Measurements from ENCODE around the gene MICAL2.

MICAL2 gene

DNA sequence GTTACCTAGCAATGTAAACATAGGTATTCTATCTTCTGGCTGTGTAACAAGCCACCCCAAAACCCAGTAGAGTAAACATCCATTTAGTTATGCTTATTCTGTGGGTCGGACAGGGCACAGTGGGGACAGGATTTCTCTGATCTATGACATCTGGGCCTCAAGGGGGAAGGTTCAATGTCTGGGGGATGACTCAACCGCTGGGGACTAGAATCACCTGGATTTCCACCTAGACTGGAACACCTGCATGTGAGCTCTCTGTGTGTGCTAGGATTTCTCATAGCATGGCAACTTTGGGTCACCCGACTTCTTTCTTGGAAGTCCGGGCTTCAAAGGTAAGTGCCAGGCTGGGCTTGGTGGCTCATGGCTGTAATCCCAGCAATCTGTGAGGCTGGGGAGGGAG is 36.5 kb upstream of the MICAL2 start:
- Histone ChIP-seq H3K4me1 (no peaks in the 10 kb centered on the region), H3K79me2 (no peaks in the 10 kb centered on the region), H2AFZ (no peak overlapping the region), H3K27ac (no peak overlapping the region), H3K4me2 (ENCODE audit: low read length) (no peak overlapping the region), H3K36me3 (ENCODE audit: control insufficient read depth, insufficient read depth, low read length) (no peaks in the 10 kb centered on the region), H3K4me3 (ENCODE audit: low read depth, low read length) (no peak overlapping the region), H3K27me3 (ENCODE audit: control insufficient read depth, insufficient read depth, low read length) (no peaks in the 10 kb centered on the region), H3K9ac (no peak overlapping the region), H3K9me3 (ENCODE audit: control insufficient read depth, low read length) (no peaks in the 10 kb centered on the region)
- TF ChIP-seq CTCF (IDR thresholded peaks at IDR 0.05): no peak

- H3K27ac ChIP-seq: no peak overlapping the region
- no peaks in the 10 kb centered on the region for H3K36me3 ChIP-seq (ENCODE audit: control insufficient read depth, insufficient read depth, low read length)
- no peak overlapping the region for H3K4me2 ChIP-seq (ENCODE audit: low read length)
- no peak for TF ChIP-seq CTCF (IDR thresholded peaks at IDR 0.05)
- no peak overlapping the region for H3K9ac ChIP-seq
- no peaks in the 10 kb centered on the region for H3K27me3 ChIP-seq (ENCODE audit: control insufficient read depth, insufficient read depth, low read length)
- H3K4me1 ChIP-seq: no peaks in the 10 kb centered on the region
- no peak overlapping the region for H2AFZ ChIP-seq
- no peak overlapping the region for H3K4me3 ChIP-seq (ENCODE audit: low read depth, low read length)
- no peaks in the 10 kb centered on the region for H3K79me2 ChIP-seq
- H3K9me3 ChIP-seq (ENCODE audit: control insufficient read depth, low read length): no peaks in the 10 kb centered on the region
Measured at GRCh38 chr11:12074529-12075195, 35.7 kb upstream of the MICAL2 start.

GRCh38 chr11:12075291-12075690 is 35.1 kb upstream of the MICAL2 start:
- H3K4me3 ChIP-seq (ENCODE audit: low read depth, low read length): no peak overlapping the region
- no peak overlapping the region for H3K4me2 ChIP-seq (ENCODE audit: low read length)
- H3K36me3 ChIP-seq (ENCODE audit: control insufficient read depth, insufficient read depth, low read length): no peaks in the 10 kb centered on the region
- no peak for TF ChIP-seq CTCF (IDR thresholded peaks at IDR 0.05)
- no peaks in the 10 kb centered on the region for H3K4me1 ChIP-seq
- no peaks in the 10 kb centered on the region for H3K79me2 ChIP-seq
- no peaks in the 10 kb centered on the region for H3K9me3 ChIP-seq (ENCODE audit: control insufficient read depth, low read length)
- H3K9ac ChIP-seq: no peak overlapping the region
- H2AFZ ChIP-seq: no peak overlapping the region
- H3K27ac ChIP-seq: no peak overlapping the region
- H3K27me3 ChIP-seq (ENCODE audit: control insufficient read depth, insufficient read depth, low read length): no peaks in the 10 kb centered on the region

- H3K4me1 ChIP-seq: no peaks in the 10 kb centered on the region
- TF ChIP-seq CTCF (IDR thresholded peaks at IDR 0.05): no peak
- no peaks in the 10 kb centered on the region for H3K27me3 ChIP-seq (ENCODE audit: control insufficient read depth, insufficient read depth, low read length)
- no peaks in the 10 kb centered on the region for H3K79me2 ChIP-seq
- H3K4me3 ChIP-seq (ENCODE audit: low read depth, low read length): no peak overlapping the region
- H3K27ac ChIP-seq: no peak overlapping the region
- no peak overlapping the region for H3K4me2 ChIP-seq (ENCODE audit: low read length)
- H3K9ac ChIP-seq: no peak overlapping the region
- H3K9me3 ChIP-seq (ENCODE audit: control insufficient read depth, low read length): no peaks in the 10 kb centered on the region
- no peaks in the 10 kb centered on the region for H3K36me3 ChIP-seq (ENCODE audit: control insufficient read depth, insufficient read depth, low read length)
- no peak overlapping the region for H2AFZ ChIP-seq
Measured at GRCh38 chr11:12075822-12076821, 34.3 kb upstream of the MICAL2 start.

Data from parathyroid adenoma (tissue), 2 donors.